Astrocyte of the hippocampus (primary cell): ENCODE results near the gene OBI1.

Source experiments
- DNase-seq: peaks from one replicate; pipeline ENCODE4 v3.0.0; 2011; ENCODE audit warnings: low read depth, low spot score

OBI1 gene, protein sequence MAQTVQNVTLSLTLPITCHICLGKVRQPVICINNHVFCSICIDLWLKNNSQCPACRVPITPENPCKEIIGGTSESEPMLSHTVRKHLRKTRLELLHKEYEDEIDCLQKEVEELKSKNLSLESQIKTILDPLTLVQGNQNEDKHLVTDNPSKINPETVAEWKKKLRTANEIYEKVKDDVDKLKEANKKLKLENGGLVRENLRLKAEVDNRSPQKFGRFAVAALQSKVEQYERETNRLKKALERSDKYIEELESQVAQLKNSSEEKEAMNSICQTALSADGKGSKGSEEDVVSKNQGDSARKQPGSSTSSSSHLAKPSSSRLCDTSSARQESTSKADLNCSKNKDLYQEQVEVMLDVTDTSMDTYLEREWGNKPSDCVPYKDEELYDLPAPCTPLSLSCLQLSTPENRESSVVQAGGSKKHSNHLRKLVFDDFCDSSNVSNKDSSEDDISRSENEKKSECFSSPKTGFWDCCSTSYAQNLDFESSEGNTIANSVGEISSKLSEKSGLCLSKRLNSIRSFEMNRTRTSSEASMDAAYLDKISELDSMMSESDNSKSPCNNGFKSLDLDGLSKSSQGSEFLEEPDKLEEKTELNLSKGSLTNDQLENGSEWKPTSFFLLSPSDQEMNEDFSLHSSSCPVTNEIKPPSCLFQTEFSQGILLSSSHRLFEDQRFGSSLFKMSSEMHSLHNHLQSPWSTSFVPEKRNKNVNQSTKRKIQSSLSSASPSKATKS

DNA sequence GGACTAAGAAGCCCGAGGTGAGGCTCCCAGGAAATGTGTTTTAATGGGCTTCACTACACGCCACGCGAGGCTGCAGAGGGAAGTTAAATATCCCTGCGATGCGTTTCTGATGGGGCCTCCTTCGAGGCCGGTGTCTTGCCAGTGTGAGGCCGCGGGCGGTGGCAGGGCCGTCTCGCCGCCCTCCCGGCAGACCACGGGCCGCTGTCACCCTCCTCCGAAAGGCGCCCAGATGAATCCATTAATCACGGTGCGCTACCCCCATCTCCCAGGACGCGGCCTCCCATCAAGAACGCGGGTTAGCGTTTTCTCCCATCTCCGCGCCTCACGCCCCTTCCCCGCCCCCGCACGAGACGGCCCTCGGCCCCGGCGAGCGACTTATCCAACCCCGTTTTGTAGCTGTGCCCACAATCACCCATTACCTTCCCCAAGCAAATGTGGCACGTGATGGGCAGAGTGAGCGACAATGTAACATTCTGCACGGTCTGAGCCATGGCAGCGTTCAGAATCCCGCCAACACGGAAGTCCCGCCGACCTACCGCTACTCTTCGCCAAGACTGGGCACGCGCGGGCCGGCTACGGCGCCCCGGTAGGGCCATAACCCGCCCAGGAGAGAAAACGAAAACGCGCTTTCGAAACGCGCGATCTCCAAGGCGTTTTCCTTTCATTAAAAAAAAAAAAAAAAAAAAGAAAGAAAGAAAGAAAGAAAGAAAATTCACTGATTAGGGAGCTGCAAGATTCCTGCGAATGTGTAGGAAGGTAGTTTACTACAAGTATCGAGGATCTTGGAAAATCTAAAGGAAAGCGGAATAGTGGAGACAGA lies at the start of gene OBI1:
TSS of gene OBI1 (minus strand) at position 526 of the 820 bp plus-strand sequence. CDS start at position 491, 35 bp downstream.
- peak; percentile 96 for DNase-seq

DNA sequence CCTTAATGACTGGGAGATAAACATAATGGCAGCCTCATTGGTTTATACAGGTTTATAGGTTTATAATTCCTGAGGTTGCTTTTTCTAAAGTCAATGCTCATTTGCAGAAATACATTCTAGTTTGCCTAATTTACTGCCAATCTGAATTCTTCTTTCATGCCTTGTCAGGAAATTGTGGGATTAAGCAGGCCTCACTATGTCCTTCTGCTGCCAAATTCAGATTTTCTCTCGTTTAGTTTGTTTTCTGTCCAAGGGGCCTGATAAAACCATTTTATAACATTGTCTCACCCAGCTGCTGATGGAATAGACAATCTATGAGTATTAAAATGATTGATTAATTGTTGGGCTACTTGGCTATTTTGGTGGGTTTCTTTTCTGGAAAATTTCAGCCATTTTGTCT lies 42.4 kb upstream of the OBI1 start:
- DNase-seq = no peak

DNA sequence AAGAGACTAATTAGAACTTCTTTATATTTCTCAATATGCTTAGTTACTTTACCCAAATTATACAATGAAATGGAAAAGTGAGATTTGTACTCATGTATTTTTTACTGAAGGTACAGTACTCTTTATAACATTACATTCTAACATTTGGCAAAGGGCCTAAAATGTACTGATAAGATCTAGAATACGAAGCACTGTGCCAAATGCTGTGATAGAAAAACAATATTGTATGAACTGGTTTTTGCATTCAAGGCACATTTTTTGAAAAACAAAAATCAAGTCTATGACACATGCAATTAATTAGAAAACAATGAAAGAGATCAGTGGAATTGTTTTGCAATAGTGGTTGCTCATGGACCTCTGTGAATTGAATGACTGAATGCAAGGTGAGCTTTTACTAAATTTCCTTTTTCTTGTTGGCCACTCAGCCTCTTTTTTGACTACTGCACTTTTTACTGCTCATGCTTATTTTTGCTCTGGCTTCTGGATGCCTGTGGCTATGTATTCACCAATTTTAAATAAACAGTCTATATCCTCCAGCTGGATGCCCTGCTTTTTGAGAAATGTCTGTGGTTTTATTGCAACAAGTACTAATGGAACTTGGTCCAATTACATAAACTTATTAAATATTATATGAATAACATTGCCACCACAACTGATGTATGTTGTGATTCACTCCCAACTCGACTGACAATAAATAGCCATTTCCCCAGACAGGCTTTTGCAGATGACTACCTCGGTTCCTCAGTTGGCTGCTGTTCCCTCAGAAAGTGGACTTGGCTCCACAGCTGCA lies 41.4 kb upstream of the OBI1 start:
- DNase-seq = no peak

DNA sequence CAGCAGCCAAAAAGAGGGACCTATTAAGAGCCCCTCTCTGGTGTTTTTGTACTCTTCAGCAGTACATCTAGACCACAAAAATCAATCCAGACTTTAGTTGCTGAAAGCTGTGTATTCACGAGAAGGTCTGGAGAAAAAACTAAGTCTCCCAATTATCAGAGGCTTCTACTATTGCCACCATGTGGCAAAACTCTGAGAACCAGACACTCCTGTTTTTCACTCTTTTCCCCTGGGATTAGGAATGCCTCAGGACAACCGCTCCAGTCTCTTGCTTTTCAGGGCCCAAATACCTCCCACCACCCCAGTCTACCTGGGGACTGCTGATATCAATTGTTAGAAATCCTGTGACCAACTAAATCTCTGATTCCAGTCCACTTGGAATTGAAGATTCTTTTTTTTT lies 30.1 kb upstream of the OBI1 start:
- peak; percentile 14 for DNase-seq

DNA sequence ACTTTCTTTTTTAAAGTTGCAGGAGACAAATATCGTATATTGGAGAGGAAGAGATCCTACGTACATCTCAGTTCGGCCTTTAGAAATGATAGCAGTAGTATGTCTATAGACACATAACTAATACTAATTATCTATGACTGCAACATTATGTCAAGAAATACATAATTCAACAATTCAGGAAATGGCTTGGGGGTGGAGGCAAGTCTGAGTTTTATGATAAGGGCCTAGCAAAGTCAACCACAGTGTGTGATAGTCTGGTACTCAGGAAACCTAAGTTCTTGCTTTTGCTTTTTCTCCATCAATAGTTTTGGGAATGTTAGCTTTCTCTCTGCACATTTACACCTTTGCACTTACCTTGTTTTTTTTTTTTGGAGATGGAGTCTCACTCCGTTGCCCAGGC lies 27.5 kb upstream of the OBI1 start:
- no peak for DNase-seq

DNA sequence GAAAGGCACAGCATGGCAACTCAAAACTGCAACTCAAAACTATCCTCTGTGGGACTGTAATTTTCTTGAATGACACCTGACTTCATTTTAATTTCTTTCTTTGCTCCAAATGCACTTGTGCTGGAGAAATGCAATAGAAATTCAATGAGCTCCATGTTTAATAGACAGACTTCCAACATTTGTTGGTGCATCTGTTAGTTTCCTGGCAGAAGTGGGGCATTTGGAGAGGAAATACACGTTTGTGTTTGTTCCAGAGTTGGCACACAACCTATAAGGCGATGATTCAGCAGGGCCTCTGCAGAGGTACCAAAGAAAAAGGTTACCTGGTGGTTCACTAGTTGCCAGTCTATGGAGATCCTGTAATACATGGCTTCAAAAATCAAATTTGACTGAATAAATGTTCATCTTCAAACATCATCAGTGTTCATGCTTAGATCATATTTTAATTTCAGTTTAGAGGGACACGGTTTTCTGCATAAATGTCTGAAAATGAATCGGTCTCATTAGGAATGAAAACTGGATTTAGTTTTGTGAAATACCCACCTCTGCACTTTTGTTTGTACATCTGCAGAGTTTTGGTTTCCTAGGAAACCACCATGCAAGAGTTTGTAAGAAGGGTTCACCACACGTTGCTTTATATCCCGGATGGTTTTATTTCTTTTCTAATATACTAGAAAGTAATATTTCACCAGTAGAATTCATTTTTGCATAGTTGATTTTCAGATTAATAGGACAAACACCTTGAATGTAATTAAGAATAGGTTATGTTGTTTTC lies 21.8 kb upstream of the OBI1 start:
- no peak for DNase-seq

DNA sequence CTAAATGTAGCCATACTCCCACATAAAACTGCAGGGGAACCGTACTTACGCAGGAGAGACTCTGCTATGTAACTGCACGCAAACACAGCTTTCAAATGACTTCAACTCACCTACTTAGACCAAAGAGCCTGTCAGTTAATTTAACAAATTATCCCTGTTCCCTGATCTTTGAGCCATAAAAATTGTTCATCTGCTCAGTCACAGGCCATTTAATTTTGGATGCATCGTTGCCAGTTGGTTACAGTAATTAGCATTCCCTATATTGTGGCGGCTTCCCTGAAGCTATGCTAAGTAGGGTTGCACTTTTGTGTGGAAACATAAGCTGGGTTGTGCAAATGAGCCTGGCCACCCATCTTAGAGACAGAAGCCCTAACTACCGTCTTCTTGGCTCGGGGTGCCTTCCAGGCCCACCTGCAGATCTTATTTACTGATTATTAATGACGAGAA lies 21.2 kb upstream of the OBI1 start:
- no peak for DNase-seq

DNA sequence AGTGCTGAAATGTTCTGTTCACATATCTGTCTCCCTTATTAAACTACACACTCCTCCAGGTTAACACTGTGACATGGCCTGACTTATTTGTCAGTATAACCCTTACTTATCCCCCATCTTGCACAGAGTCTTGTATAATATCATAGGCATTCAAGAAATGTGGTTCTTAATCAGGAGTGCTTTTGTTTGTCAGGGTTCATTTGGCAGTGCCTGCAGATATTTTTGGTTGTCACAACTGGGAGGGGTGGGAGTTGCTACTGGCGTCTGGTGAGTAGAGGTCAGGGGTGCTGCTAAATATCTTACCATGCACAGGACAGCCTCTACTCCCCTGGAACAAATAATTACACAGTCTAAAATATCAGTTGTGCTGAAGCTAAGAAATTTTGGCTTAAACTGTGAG lies 20.4 kb upstream of the OBI1 start:
- peak; percentile 41 for DNase-seq

DNA sequence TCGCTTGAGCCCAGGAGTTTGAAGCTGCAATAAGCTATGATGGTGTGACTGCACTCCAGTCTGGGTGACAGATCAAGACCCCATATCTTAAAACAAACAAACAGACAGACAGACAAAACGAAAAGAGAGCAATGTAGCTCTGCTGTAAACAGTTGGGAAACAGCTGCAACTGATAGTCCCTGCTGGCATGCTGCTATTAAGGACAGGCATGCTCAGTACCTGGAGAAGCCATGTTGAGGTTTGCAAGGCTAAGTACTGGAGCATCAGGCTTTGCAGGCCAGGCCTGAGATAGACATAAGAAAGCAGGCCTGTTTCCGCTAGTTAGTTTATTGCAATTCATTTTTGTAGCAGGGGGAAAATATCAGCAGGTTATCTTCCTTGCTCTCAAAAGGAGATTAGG lies 16.2 kb upstream of the OBI1 start:
- DNase-seq = no peak

DNA sequence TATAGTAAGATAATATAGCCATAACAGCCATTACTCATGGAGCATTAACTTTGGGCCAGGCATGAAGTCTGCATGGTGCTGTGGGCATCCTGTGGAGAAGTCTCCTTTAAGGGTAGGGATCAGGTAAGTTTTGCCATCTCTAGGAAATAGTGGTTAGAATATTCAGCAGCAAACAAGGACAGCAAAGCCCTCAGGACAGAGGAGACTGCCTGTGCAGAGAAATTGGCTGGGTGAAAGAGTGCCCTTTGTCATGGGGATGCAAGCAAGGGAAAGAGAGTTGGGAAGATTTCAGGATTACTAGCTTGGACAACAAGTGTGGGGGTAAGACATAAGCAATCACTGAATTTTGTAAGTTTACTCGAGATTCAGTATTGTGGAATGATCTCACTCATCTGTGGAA lies 15.7 kb upstream of the OBI1 start:
- no peak for DNase-seq

DNA sequence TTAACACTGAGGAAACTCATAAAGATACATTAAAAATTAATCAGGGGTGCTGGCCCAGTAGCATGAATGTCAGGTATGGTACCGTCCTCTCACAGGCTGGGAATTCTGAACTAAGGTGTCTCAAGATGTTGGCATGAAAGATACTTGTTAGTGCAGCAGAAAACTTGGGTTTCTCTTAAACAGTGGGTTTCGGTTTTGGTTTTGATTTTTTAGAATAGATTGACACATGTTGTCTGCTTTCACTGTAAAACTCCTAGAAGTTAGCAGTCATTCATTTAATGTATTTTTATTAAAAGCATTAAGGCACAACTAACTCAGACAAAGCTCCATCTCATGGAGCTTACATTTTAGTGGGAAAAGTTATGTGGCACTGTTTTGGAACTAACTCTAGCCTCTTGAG lies 3.5 kb upstream of the OBI1 start:
- no peak for DNase-seq

DNA sequence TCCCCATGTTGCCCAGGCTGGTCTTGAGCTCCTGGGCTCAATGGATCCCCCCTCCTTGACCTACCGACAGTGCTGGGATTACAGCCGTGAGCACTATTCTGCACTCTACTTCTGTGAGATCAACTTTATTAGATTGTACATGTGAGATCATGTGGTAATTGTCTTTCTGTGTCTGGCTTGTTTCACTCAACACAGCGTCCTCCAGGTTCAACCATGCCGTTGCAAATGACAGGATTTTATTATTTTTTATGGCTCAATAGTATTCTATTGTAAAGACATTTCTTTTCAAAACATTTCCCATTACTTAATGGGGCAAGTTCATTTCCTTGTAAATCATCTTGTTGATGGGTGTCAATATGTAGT lies 1.5 kb upstream of the OBI1 start:
- DNase-seq = no peak

DNA sequence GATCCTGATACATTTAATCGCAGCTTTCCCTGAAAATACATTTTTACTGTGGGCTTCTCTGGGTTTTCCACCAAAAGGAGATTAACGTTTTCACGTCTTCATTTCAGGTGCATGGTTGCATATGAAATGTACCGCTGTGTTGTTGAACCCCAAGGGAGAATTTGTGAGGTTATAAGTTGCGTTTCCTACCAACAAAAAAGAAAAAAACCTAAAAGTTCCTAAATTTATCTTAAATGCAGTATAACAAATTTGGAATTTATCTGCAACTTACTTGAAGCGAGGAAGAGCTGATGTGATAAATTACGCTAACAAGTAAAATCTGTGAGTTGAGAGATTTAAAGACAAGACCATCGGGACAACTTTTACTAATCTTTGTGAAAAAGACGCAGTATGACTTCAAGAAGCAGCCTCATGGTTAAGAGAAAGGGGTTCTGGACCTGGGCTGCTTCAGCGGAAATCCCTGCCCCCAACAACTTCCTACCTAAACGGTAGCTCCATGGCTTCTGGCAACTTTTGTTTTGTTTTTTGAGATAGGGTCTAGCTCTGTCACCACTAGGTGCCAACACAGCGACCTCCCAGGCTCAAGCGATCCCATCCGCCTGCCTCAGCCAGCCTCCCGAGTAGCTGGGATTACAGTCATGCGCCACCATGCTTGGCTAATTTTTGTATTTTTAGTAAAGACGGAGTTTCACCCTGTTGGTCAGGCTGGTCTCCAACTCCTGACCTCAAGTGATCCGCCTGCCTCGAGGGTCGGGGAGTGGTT lies 958 bp upstream of the OBI1 start:
- DNase-seq = peak; percentile 15

DNA sequence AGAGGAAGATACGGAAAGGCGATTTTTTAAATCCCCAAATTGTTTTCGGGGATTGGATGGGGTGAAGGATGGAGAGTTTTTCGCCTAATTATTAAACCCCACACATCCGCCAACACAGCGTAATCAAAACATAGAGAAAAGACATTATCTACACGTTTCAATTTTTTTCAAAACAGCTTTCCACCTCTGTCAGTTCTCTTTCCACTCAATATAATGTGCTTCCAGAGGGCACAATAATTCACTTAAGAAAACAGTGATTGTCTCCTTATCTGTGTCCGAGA lies 435 bp upstream of the OBI1 start:
- DNase-seq = no peak

DNA sequence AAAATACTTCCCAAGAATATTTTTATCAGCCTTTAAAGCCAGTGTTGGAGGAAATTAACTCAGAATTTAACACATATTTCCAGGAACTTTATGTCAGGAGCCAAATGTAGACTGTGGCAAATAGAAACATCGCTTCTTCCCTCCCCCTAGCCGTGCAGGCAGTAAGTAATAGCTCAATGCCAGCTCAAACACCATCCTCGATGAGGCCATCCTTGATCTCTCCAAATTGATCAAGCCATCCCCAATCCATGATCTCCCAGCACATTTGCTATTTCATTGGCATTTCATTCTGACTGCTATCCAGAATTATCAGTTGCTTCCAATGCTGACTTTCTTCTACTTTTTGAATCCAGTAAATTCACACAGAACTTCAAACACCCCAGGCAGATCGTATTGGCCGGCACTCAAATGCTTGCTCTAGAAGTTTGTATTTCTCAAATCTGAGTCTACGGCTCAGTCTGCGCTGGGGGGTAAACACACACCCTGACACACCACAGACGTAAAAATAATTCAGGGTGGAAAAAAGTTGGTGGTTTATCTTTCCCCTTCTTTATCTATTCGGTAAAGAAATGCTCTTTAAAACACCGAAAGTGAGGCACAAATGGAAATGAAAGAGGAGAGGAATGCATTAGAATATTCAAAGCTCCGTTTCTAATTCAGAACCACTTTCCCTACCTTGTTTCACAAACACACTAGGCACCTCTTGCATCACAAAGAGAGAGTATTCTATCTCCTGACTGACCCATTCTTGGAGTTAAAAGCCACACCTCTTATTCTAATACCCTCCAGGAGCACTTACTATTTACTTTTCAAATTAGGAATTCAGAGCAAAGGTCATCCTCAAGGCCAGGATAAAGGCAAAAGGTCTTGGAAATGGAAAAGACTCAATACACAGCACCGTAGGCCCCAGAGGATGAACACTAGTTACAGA lies 991 bp downstream of the OBI1 start:
- peak; percentile 16 for DNase-seq

DNA sequence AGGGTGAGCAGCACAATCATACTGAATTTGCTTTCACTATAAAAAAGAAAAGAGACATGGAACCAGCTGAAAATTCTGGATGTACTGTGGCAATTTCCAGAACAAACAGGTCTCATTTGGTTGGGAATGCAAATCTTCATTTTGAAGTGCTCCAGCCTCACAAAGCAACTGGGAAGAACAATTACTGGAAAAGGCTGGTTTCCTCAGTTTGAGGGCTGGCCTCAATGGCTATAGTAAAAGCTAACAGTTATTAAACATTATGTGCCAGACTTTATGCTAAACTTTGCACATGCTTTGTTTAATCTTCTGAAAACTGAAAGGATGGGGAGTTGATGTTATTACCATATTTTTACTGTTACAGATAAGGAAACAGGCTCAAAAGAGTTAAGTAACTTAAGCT lies 3.0 kb downstream of the OBI1 start:
- no peak for DNase-seq

DNA sequence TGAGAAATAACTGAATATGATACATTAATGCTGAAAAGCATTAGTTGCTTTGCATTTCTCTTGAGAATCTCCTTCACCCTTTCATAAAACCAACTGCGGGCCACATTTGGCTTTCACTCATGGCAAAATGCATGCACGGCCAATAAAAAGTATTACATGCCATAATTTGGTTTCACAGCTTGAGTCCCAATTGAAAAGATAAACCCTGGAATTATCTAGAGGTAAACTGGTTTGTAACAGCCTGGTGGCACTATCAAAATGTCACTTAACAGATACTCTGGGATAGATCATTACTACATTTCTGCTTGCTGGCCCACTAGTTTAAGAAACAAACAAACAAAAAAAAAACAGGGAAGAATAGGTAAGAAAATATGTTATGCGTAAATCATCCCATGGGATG lies 3.9 kb downstream of the OBI1 start:
- no peak for DNase-seq

DNA sequence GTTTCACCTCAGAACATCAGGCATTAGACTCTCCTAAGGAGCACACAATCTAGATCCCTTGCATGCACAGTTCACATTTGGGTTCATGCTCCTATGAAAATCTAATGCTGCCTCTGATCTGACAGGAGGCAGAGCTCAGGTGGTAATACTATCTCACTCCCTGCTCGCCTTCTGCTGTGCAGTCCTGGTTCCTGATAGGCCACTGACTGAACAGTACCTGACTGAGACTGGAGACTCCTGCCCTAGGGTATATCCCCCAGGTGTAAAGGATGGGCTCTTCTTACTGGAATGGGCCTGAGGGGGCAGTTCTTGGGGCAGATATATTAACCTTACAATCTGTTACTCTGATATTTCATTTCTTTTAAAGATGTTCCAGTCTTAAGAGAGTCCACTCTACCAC lies 6.3 kb downstream of the OBI1 start:
- DNase-seq = no peak

DNA sequence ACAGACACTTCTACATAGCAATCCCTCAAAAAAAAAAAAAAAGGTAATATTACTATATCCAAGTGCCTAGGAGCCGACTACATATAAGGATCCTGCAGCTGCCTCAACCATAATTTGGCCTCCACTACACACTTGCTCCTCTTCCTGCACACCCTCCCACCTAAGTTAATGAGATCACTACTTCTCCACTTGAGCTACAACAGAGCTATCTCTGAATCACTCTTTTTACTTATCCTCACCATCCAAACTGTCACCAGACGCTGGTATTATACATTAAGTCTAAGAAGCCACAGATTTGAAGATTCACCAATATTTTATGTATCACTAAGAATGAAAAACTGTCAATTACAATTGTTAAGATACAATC lies 8.3 kb downstream of the OBI1 start:
- DNase-seq = no peak
